Upper lobe of left lung (tissue), 6 donors: Measurements from ENCODE around the gene NFKBIB. TPM values are rescaled to one million over a fixed set of nuclear protein-coding genes. Genes with fewer than 3 reads are reported as not detected.

ENCODE experiments used
- ATAC-seq, 2 donors: fragments of 200-7000 bp; cut with Tn5 transposase; one replicate each; pipeline ENCODE4 v1.9.1; 2022; ENCODE audit warnings: mild to moderate bottlenecking in 2 of 2, moderate library complexity in 2 of 2; ENCODE audit not compliant: low FRiP score in 2 of 2
- DNase-seq, 2 donors: peaks; one replicate each; pipeline ENCODE4 v3.0.0-alpha.2; 2019 to 2020
- H3K27ac ChIP-seq, 4 donors: fragments of 200-600 bp; sonication (generic); one replicate each; pipeline ENCODE4 v1.5.1; 2016 to 2019
- H3K27me3 ChIP-seq, 4 donors: fragments of 200-600 bp; sonication (generic); one replicate each; pipeline ENCODE4 v1.5.1; 2017 to 2019
- H3K36me3 ChIP-seq, 4 donors: fragments of 200-600 bp; sonication (generic); one replicate each; pipeline ENCODE4 v1.5.1; 2016 to 2019
- H3K4me1 ChIP-seq, 4 donors: fragments of 200-600 bp; sonication (generic); one replicate each; pipeline ENCODE4 v1.5.1; 2018 to 2019
- H3K4me3 ChIP-seq, 4 donors: fragments of 200-600 bp; sonication (generic); one replicate each; pipeline ENCODE4 v1.5.1; 2017 to 2019; ENCODE audit warnings: mild to moderate bottlenecking in 2 of 4, moderate library complexity in 1 of 4
- H3K9me3 ChIP-seq, 4 donors: fragments of 200-600 bp; sonication (generic); one replicate each; pipeline ENCODE4 v1.5.1; 2018 to 2019
- CTCF ChIP-seq, 6 experiments: fragments of 450-650 bp in 4 of 6; fragments of 200-600 bp in 2 of 6; sonication (generic) in 2 of 6; IDR thresholded peaks; one replicate each; pipeline ENCODE4 v1.5.1; 2016 to 2019; ENCODE audit warnings: antibody characterized with exemption in 6 of 6
- EP300 ChIP-seq, 4 donors: sonication (generic); formaldehyde crosslinking; IDR thresholded peaks; one replicate each; pipeline ENCODE4 v1.5.1; 2017; ENCODE audit warnings: antibody characterized with exemption in 4 of 4, control low read depth in 2 of 4
- POLR2A ChIP-seq, 4 donors: fragments of 450-650 bp; IDR thresholded peaks; one replicate each; pipeline ENCODE4 v1.5.1; 2016 to 2017; ENCODE audit warnings: antibody characterized with exemption in 4 of 4, mild to moderate bottlenecking in 2 of 4
- POLR2AphosphoS5 ChIP-seq, 2 donors: sonication (generic); formaldehyde crosslinking; IDR thresholded peaks; one replicate each; pipeline ENCODE4 v1.5.1; 2017; ENCODE audit warnings: antibody characterized with exemption in 2 of 2
- WGBS, 2 donors: methylation state at CpG; one replicate each; pipeline ENCODE4 v1.1.5; 2017 to 2018; 5-methylcytosine and 5-hydroxymethylcytosine counted together
- total RNA-seq, 6 donors: library from RNA; depleted of rRNA in 4 of 6; stranded (reverse); fragments of >200 nt in 4 of 6; gene quantifications; one replicate each; pipeline versions ENCODE4 v1.1.0 to v1.2.1, GENCODE V29; 2016 to 2021
- donor health status: DM: no; HTN: no; CAD: no; lungs with moderate emphysema.
- donor health status: DM: no; HTN: yes; CAD: no; lungs with severe emphysema.

NFKBIB gene
- total RNA-seq: 10 to 100 TPM; 22.8 to 38.4 (median 31.6) TPM

GRCh38 chr19:38899447-38900201, at the start of gene NFKBIB, which contains the start of gene SIRT2:
TSS of gene NFKBIB (plus strand) at chr19:38899969. CDS start at chr19:38900033, 64 bp downstream.
TSS of gene SIRT2 (minus strand) at chr19:38899618. CDS start at chr19:38899521, 97 bp downstream.
- Histone ChIP-seq H3K36me3 (peaks cover 0 to 3% (median 0%) of the 10 kb centered on the region in 4 donors), H3K27me3 (no peaks in the 10 kb centered on the region), H3K27ac (peak within 1 kb of the TSS; percentile 88 to 97 (median 92)), H3K9me3 (no peaks in the 10 kb centered on the region), H3K4me3 (peak within 1 kb of the TSS; percentile 72 to 94 (median 87)), H3K4me1 (peaks cover 28 to 56% (median 35%) of the 10 kb centered on the region in 4 donors)
- TF ChIP-seq EP300 (IDR thresholded peaks at IDR 0.05) (peak in 1 of 4 donors; percentile 64), POLR2AphosphoS5 (IDR thresholded peaks at IDR 0.05) (peak; percentile 72 to 92), CTCF (IDR thresholded peaks at IDR 0.05) (peak in 1 of 6 experiments; percentile 35), POLR2A (IDR thresholded peaks at IDR 0.05) (peak in 3 of 4 donors; percentile 86 to 92 (median 88))
- DNase-seq (peak; percentile 94 to 100), ATAC-seq (peak; percentile 98 to 99)
- 0% methylated on average over 6 to 64 of the region's 64 CpGs for WGBS, 2 donors

GRCh38 chr19:38850436-38850975, 49.3 kb upstream of the NFKBIB start:
- Histone ChIP-seq H3K36me3 (peaks cover 18 to 28% (median 20%) of the 10 kb centered on the region in 4 donors), H3K9me3 (no peaks in the 10 kb centered on the region), H3K4me1 (peaks cover 35 to 49% (median 39%) of the 10 kb centered on the region in 4 donors), H3K27me3 (no peaks in the 10 kb centered on the region), H3K27ac (peak overlapping the region; percentile 97 to 100 (median 98)), H3K4me3 (peak overlapping the region; percentile 64 to 86 (median 74))
- DNase-seq (peak in 1 of 2 donors; percentile 95), ATAC-seq (peak; percentile 87 to 96)
- WGBS, 2 donors: 0 to 1% methylated on average over 26 of the region's 26 CpGs
- TF ChIP-seq POLR2A (IDR thresholded peaks at IDR 0.05) (peak in 3 of 4 donors; percentile 58 to 95 (median 94)), CTCF (IDR thresholded peaks at IDR 0.05) (peak in 5 of 6 experiments; percentile 21 to 47 (median 37)), POLR2AphosphoS5 (IDR thresholded peaks at IDR 0.05) (peak; percentile 71 to 93), EP300 (IDR thresholded peaks at IDR 0.05) (peak in 1 of 4 donors; percentile 34)

- peaks cover 32 to 43% (median 39%) of the 10 kb centered on the region in 4 donors for H3K4me1 ChIP-seq
- TF ChIP-seq EP300 (IDR thresholded peaks at IDR 0.05) (no peak), CTCF (IDR thresholded peaks at IDR 0.05) (peak in 1 of 6 experiments; percentile 3)
- peaks cover 12 to 22% (median 14%) of the 10 kb centered on the region in 4 donors for H3K36me3 ChIP-seq
- DNase-seq: peak in 1 of 2 donors; percentile 76
- H3K4me3 ChIP-seq: peak overlapping the region; percentile 64 to 86 (median 74)
- no peak for ATAC-seq
- no peaks in the 10 kb centered on the region for H3K27me3 ChIP-seq
- no peaks in the 10 kb centered on the region for H3K9me3 ChIP-seq
- peak overlapping the region; percentile 97 to 100 (median 98) for H3K27ac ChIP-seq
- 1 to 2% methylated on average over 38 to 39 of the region's 40 CpGs for WGBS, 2 donors
Observed at GRCh38 chr19:38850976-38851621, 48.7 kb upstream of the NFKBIB start.

GRCh38 chr19:38851622-38852230, 48.0 kb upstream of the NFKBIB start:
- ATAC-seq (peak; percentile 76 to 85), DNase-seq (peak; percentile 96 to 98)
- peak overlapping the region; percentile 73 to 86 (median 80) for H3K4me3 ChIP-seq
- 0% methylated on average over 13 to 23 of the region's 67 CpGs for WGBS, 2 donors
- peaks cover 32 to 39% (median 37%) of the 10 kb centered on the region in 4 donors for H3K4me1 ChIP-seq
- no peaks in the 10 kb centered on the region for H3K27me3 ChIP-seq
- peaks cover 6 to 15% (median 8%) of the 10 kb centered on the region in 4 donors for H3K36me3 ChIP-seq
- peak overlapping the region; percentile 97 to 100 (median 98) for H3K27ac ChIP-seq
- TF ChIP-seq EP300 (IDR thresholded peaks at IDR 0.05) (peak in 1 of 4 donors; percentile 78), POLR2A (IDR thresholded peaks at IDR 0.05) (peak; percentile 8 to 88 (median 68)), CTCF (IDR thresholded peaks at IDR 0.05) (peak in 2 of 6 experiments; percentile 4 to 10), POLR2AphosphoS5 (IDR thresholded peaks at IDR 0.05) (peak; percentile 87 to 93)
- no peaks in the 10 kb centered on the region for H3K9me3 ChIP-seq
